CD4-positive, CD25-positive, alpha-beta regulatory T cell (primary cell): ENCODE data around the gene ZNF208. TPM values are rescaled to one million over a fixed set of nuclear protein-coding genes. Genes with fewer than 3 reads are reported as not detected.
A peak's percentile ranks its signal among the peaks of the same experiment; 100 is the strongest.
"Not testable (repeated sequence)": the region's sequence is repeated elsewhere in the genome, so short reads cannot be mapped to it uniquely, and the experiment has no call there.

Experiments
- ATAC-seq, 2 donors: fragments of 150-1000 bp; cut with Tn5 transposase; one replicate each; pipeline ENCODE4 v1.10.0; 2021; ENCODE audit warnings: low read depth in 2 of 2, moderate number of reproducible peaks in 2 of 2, moderate library complexity in 1 of 2
- DNase-seq, 3 donors: peaks; one replicate each; pipeline versions ENCODE4 v3.0.0 to v3.0.0-alpha.2; 2012 to 2022; ENCODE audit warnings: mixed read lengths in 1 of 3
- H3K27ac ChIP-seq: one replicate; pipeline ENCODE4 v1.7.0; 2013; ENCODE audit warnings: mild to moderate bottlenecking, low read length; ENCODE audit not compliant: insufficient read depth, poor library complexity, severe bottlenecking
- H3K27me3 ChIP-seq: one replicate; pipeline ENCODE4 v1.7.0; 2013; ENCODE audit warnings: low read length; ENCODE audit not compliant: control insufficient read depth, insufficient read depth
- H3K36me3 ChIP-seq: one replicate; pipeline ENCODE4 v1.7.0; 2013; ENCODE audit warnings: mild to moderate bottlenecking, low read length, moderate library complexity; ENCODE audit not compliant: control insufficient read depth, insufficient read depth
- H3K4me1 ChIP-seq: 2 replicates; pipeline ENCODE4 v1.7.0; 2013; ENCODE audit warnings: mild to moderate bottlenecking, low read length; ENCODE audit not compliant: insufficient read depth, control insufficient read depth, poor library complexity, severe bottlenecking
- H3K4me3 ChIP-seq: one replicate; pipeline ENCODE4 v1.7.0; 2013; ENCODE audit warnings: low read depth, mild to moderate bottlenecking, low read length, moderate library complexity
- H3K9me3 ChIP-seq, 2 experiments: 1 replicate in 1 of 2; 2 replicates in 1 of 2; pipeline ENCODE4 v1.7.0; 2013; ENCODE audit warnings: low read length in 2 of 2, mild to moderate bottlenecking in 1 of 2, moderate library complexity in 1 of 2; ENCODE audit not compliant: control insufficient read depth in 2 of 2
- H3K27ac Mint-ChIP-seq, 3 donors: one replicate each; pipeline ENCODE4 v1.8.0; 2020 to 2022; ENCODE audit warnings: mild to moderate bottlenecking in 3 of 3, mixed read lengths in 3 of 3, moderate library complexity in 2 of 3
- H3K27me3 Mint-ChIP-seq: one replicate; pipeline ENCODE4 v1.8.0; 2022; ENCODE audit warnings: mild to moderate bottlenecking, mixed read lengths
- H3K36me3 Mint-ChIP-seq: one replicate; pipeline ENCODE4 v1.8.0; 2020; ENCODE audit warnings: mixed read lengths
- H3K4me1 Mint-ChIP-seq, 4 donors: one replicate each; pipeline ENCODE4 v1.8.0; 2020 to 2022; ENCODE audit warnings: mixed read lengths in 4 of 4, mild to moderate bottlenecking in 1 of 4
- H3K4me3 Mint-ChIP-seq, 4 donors: one replicate each; pipeline ENCODE4 v1.8.0; 2020 to 2022; ENCODE audit warnings: mild to moderate bottlenecking in 4 of 4, mixed read lengths in 4 of 4, moderate library complexity in 3 of 4
- H3K9me3 Mint-ChIP-seq, 7 donors: one replicate each; pipeline ENCODE4 v1.8.0; 2020 to 2022; ENCODE audit warnings: mixed read lengths in 7 of 7, mild to moderate bottlenecking in 3 of 7, moderate library complexity in 2 of 7
- polyA plus RNA-seq, 4 donors: library from polyadenylated mRNA; unstranded; fragments of 300-500 nt; fragmentation: Illumina TruSeq; gene quantifications; one replicate each; pipeline ENCODE4 v1.2.3, GENCODE V29; 2021
- total RNA-seq: library from RNA; stranded (reverse); gene quantifications from one replicate; pipeline ENCODE4 v1.2.3, GENCODE V29; 2022

Gene ZNF208
- total RNA-seq (1.0 TPM), polyA plus RNA-seq (1 to 10 TPM in 1 of 4 donors, under 1 TPM in 2, not detected in 1; 0.47 to 1.3 (median 0.72) TPM)

- Histone ChIP-seq H3K4me3 (peak within 1 kb of the TSS; percentile 37), H3K9me3 (peaks cover 3 to 12% of the 10 kb centered on the region in 2 experiments)
- Mint-ChIP-seq H3K9me3 (peaks cover 0 to 27% (median 10%) of the 10 kb centered on the region in 7 donors), H3K27ac (peak within 1 kb of the TSS; percentile 29 to 56 (median 46)), H3K4me3 (peak within 1 kb of the TSS; percentile 29 to 85 (median 83))
- H3K27me3 ChIP-seq, H3K4me1 Mint-ChIP-seq, H3K27ac ChIP-seq, H3K27me3 Mint-ChIP-seq, H3K4me1 ChIP-seq, H3K36me3 ChIP-seq, H3K36me3 Mint-ChIP-seq: not testable (repeated sequence)
- ATAC-seq: peak; percentile 50 to 55
- peak; percentile 9 to 18 (median 11) for DNase-seq
These were observed at the start of gene ZNF208 for GRCh38 chr19:22010437-22011143. Gene ZNF208, minus strand, starts transcription at chr19:22010943. Its CDS starts 149 bp downstream, at chr19:22010794.

- H3K4me1 ChIP-seq: no peaks in the 10 kb centered on the region
- H3K36me3 ChIP-seq: no peaks in the 10 kb centered on the region
- H3K27me3 ChIP-seq: no peaks in the 10 kb centered on the region
- DNase-seq (peak in 2 of 3 donors; percentile 3 to 33), ATAC-seq (peak in 1 of 2 donors; percentile 3)
- H3K4me3 Mint-ChIP-seq: peak overlapping the region; percentile 93 to 97 (median 94)
- H3K36me3 Mint-ChIP-seq: peaks cover 8% of the 10 kb centered on the region
- H3K27ac ChIP-seq: peak overlapping the region; percentile 67
- peak overlapping the region; percentile 77 to 96 (median 87) for H3K27ac Mint-ChIP-seq
- peaks cover 5 to 10% of the 10 kb centered on the region in 2 experiments for H3K9me3 ChIP-seq
- peaks cover 0 to 10% (median 6%) of the 10 kb centered on the region in 7 donors for H3K9me3 Mint-ChIP-seq
- H3K4me1 Mint-ChIP-seq: peaks cover 0 to 11% (median 3%) of the 10 kb centered on the region in 4 donors
- H3K27me3 Mint-ChIP-seq: no peaks in the 10 kb centered on the region
- H3K4me3 ChIP-seq: peak overlapping the region; percentile 86
These were observed 41.9 kb upstream of the ZNF208 start for GRCh38 chr19:22052644-22053013.

GRCh38 chr19:22041151-22041550 is 30.4 kb upstream of the ZNF208 start:
- not testable (repeated sequence) for H3K27ac ChIP-seq, H3K36me3 Mint-ChIP-seq, H3K4me1 Mint-ChIP-seq, H3K27me3 ChIP-seq, DNase-seq, H3K4me1 ChIP-seq, H3K36me3 ChIP-seq, ATAC-seq, H3K27me3 Mint-ChIP-seq, H3K9me3 ChIP-seq, H3K4me3 Mint-ChIP-seq, H3K27ac Mint-ChIP-seq, H3K9me3 Mint-ChIP-seq, H3K4me3 ChIP-seq

- no peak overlapping the region for H3K4me3 ChIP-seq
- no peaks in the 10 kb centered on the region for H3K36me3 ChIP-seq
- H3K27ac Mint-ChIP-seq: no peak overlapping the region
- no peaks in the 10 kb centered on the region for H3K27me3 Mint-ChIP-seq
- ATAC-seq (no peak), DNase-seq (no peak)
- no peaks in the 10 kb centered on the region for H3K4me1 Mint-ChIP-seq
- H3K4me3 Mint-ChIP-seq: no peak overlapping the region
- H3K27me3 ChIP-seq: no peaks in the 10 kb centered on the region
- H3K27ac ChIP-seq: no peak overlapping the region
- no peaks in the 10 kb centered on the region for H3K36me3 Mint-ChIP-seq
- H3K9me3 Mint-ChIP-seq: peaks cover 3 to 14% (median 10%) of the 10 kb centered on the region in 7 donors
- H3K9me3 ChIP-seq: peaks cover 0 to 2% of the 10 kb centered on the region in 2 experiments
- no peaks in the 10 kb centered on the region for H3K4me1 ChIP-seq
These were observed 19.9 kb upstream of the ZNF208 start for GRCh38 chr19:22030680-22031079.

GRCh38 chr19:22026687-22027086 is 15.9 kb upstream of the ZNF208 start:
- no peaks in the 10 kb centered on the region for H3K4me1 Mint-ChIP-seq

GRCh38 chr19:22025539-22025938 is 14.8 kb upstream of the ZNF208 start:
- not testable (repeated sequence) for H3K4me3 ChIP-seq, H3K27me3 ChIP-seq, H3K36me3 Mint-ChIP-seq, H3K9me3 ChIP-seq, H3K4me1 Mint-ChIP-seq, H3K27ac Mint-ChIP-seq, H3K27me3 Mint-ChIP-seq, DNase-seq, H3K36me3 ChIP-seq, H3K27ac ChIP-seq, H3K4me3 Mint-ChIP-seq, H3K4me1 ChIP-seq, ATAC-seq
- peaks cover 5 to 21% (median 8%) of the 10 kb centered on the region in 7 donors for H3K9me3 Mint-ChIP-seq

More at GRCh38 chr19:22026687-22027086, 15.9 kb upstream of the ZNF208 start:
- Histone ChIP-seq H3K27ac (no peak overlapping the region), H3K4me1 (no peaks in the 10 kb centered on the region), H3K27me3 (no peaks in the 10 kb centered on the region), H3K36me3 (no peaks in the 10 kb centered on the region), H3K9me3 (peaks cover 0 to 4% of the 10 kb centered on the region in 2 experiments), H3K4me3 (no peak overlapping the region)
- Mint-ChIP-seq H3K27me3 (no peaks in the 10 kb centered on the region), H3K36me3 (no peaks in the 10 kb centered on the region), H3K9me3 (peaks cover 5 to 21% (median 8%) of the 10 kb centered on the region in 7 donors), H3K4me3 (no peak overlapping the region), H3K27ac (no peak overlapping the region)
- no peak for ATAC-seq
- no peak for DNase-seq

GRCh38 chr19:21970466-21970865 is 40.3 kb downstream of the ZNF208 start:
- Histone ChIP-seq H3K36me3 (no peaks in the 10 kb centered on the region), H3K4me3 (no peak overlapping the region), H3K27ac (no peak overlapping the region), H3K9me3 (peaks cover 67 to 70% of the 10 kb centered on the region in 2 experiments), H3K4me1 (no peaks in the 10 kb centered on the region), H3K27me3 (no peaks in the 10 kb centered on the region)
- H3K27ac Mint-ChIP-seq: no peak overlapping the region
- DNase-seq (no peak), ATAC-seq (no peak)
- no peaks in the 10 kb centered on the region for H3K4me1 Mint-ChIP-seq
- H3K9me3 Mint-ChIP-seq: peaks cover 0 to 70% (median 26%) of the 10 kb centered on the region in 7 donors
- peaks cover 6% of the 10 kb centered on the region for H3K36me3 Mint-ChIP-seq
- no peaks in the 10 kb centered on the region for H3K27me3 Mint-ChIP-seq
- no peak overlapping the region for H3K4me3 Mint-ChIP-seq

GRCh38 chr19:21947775-21948174 is 63.0 kb downstream of the ZNF208 start:
- Mint-ChIP-seq H3K27me3 (no peaks in the 10 kb centered on the region), H3K9me3 (peaks cover 0 to 43% (median 10%) of the 10 kb centered on the region in 7 donors), H3K36me3 (no peaks in the 10 kb centered on the region), H3K4me3 (no peak overlapping the region), H3K4me1 (peaks cover 0 to 2% (median 0%) of the 10 kb centered on the region in 4 donors), H3K27ac (no peak overlapping the region)
- H3K27ac ChIP-seq: no peak overlapping the region
- no peak overlapping the region for H3K4me3 ChIP-seq
- H3K4me1 ChIP-seq: no peaks in the 10 kb centered on the region
- DNase-seq (peak in 1 of 3 donors; percentile 9), ATAC-seq (no peak)
- H3K9me3 ChIP-seq: peaks cover 48 to 66% of the 10 kb centered on the region in 2 experiments
- no peaks in the 10 kb centered on the region for H3K36me3 ChIP-seq
- no peaks in the 10 kb centered on the region for H3K27me3 ChIP-seq
